ENCODE measurements around the gene GNS.

The GNS gene

GRCh38 chr12:64687816-64688215, 71.4 kb downstream of the GNS start:
- peaks cover 19% of the 10 kb centered on the region for H3K4me1 ChIP-seq (ENCODE audit: control insufficient read depth, insufficient read depth, low read length, poor library complexity, severe bottlenecking)
- WGBS, 2 experiments (ENCODE audit: insufficient coverage in 2 of 2), result 84% methylated on average over 5 of the region's 5 CpGs
- no peaks in the 10 kb centered on the region for H3K9me3 ChIP-seq (ENCODE audit: control insufficient read depth, low read length)
- peak overlapping the region; percentile 55 for H3K27ac ChIP-seq (ENCODE audit: low read depth, low read length, severe bottlenecking)
- H3K4me3 ChIP-seq (ENCODE audit: extremely low read depth, insufficient read depth, low read length, poor library complexity, severe bottlenecking), result no peak overlapping the region
- peaks cover 30% of the 10 kb centered on the region for H3K36me3 ChIP-seq (ENCODE audit: control insufficient read depth, insufficient read depth, low read length)

DNA sequence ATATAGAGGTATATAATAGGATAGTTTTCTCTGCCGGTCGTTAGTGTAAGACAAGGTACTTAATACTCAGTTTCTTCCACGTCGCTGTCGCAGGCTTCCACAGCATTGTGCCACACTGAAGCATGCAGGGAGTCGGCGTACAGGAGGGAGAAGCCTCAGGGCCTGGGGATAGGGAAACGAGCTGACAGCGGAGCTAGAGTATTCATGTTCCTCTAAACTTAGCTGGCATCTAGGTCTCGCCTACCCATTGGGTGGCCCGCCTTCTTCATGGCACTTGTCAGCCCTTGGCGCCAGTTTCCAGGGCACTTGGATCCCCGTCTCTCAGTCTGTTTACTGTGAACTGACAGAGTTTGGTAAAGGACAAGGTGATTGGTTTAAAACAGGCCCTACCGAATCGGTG, 73.6 kb downstream of the GNS start:
- peaks cover 11% of the 10 kb centered on the region for H3K4me1 ChIP-seq (ENCODE audit: control insufficient read depth, insufficient read depth, low read length, poor library complexity, severe bottlenecking)
- 93 to 97% methylated on average over 12 to 14 of the region's 15 CpGs for whole genome bisulfite sequencing, 2 experiments (ENCODE audit: insufficient coverage in 2 of 2)
- no peak overlapping the region for H3K27ac ChIP-seq (ENCODE audit: low read depth, low read length, severe bottlenecking)
- peaks cover 22% of the 10 kb centered on the region for H3K36me3 ChIP-seq (ENCODE audit: control insufficient read depth, insufficient read depth, low read length)
- no peak overlapping the region for H3K4me3 ChIP-seq (ENCODE audit: extremely low read depth, insufficient read depth, low read length, poor library complexity, severe bottlenecking)
- no peaks in the 10 kb centered on the region for H3K9me3 ChIP-seq (ENCODE audit: control insufficient read depth, low read length)

GRCh38 chr12:64685050-64685449, 74.2 kb downstream of the GNS start:
- no peaks in the 10 kb centered on the region for H3K9me3 ChIP-seq (ENCODE audit: control insufficient read depth, low read length)
- 94 to 97% methylated on average over 4 of the region's 6 CpGs for WGBS, 2 experiments (ENCODE audit: insufficient coverage in 2 of 2)
- no peak overlapping the region for H3K27ac ChIP-seq (ENCODE audit: low read depth, low read length, severe bottlenecking)
- no peak overlapping the region for H3K4me3 ChIP-seq (ENCODE audit: extremely low read depth, insufficient read depth, low read length, poor library complexity, severe bottlenecking)
- H3K36me3 ChIP-seq (ENCODE audit: control insufficient read depth, insufficient read depth, low read length), result peaks cover 22% of the 10 kb centered on the region
- H3K4me1 ChIP-seq (ENCODE audit: control insufficient read depth, insufficient read depth, low read length, poor library complexity, severe bottlenecking), result peaks cover 14% of the 10 kb centered on the region

DNA sequence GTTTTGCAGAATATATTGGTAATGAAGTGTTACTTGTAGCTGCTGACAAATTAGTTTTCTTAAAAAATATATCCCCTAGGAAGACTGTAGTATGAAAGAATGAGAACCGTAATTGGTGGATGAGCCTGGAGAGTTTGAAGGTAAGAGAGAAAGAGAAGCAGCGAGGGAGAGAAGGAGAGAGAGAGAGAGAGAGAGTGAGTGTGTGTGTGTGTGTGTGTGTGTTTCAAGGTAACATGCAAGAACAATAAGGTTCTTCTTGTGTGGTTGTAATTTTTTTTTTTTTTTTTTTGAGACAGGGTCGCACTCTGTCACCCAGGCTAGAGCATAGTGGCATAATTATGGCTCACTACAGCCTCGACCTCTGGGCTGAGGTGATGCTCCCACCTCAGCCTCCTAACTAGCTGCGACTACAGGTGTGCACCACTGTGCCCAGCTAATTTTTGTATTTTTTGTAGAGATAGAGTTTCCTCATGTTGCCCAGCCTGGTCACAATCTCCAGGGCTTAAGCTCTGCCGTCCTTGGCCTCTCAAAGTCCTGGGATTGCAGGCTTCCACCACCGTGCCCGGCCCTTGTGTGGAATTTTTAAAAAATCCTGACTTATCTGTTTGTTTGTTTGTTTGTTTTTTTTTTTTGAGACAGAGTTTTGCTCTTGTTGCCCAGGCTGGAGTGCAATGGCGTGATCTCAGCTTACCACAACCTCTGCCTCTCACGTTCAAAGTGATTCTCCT, 75.2 kb downstream of the GNS start:
- peaks cover 18% of the 10 kb centered on the region for H3K4me1 ChIP-seq (ENCODE audit: control insufficient read depth, insufficient read depth, low read length, poor library complexity, severe bottlenecking)
- H3K9me3 ChIP-seq (ENCODE audit: control insufficient read depth, low read length), result no peaks in the 10 kb centered on the region
- WGBS, 2 experiments (ENCODE audit: insufficient coverage in 2 of 2), result 95 to 97% methylated on average over 4 to 7 of the region's 10 CpGs
- peaks cover 19% of the 10 kb centered on the region for H3K36me3 ChIP-seq (ENCODE audit: control insufficient read depth, insufficient read depth, low read length)
- H3K27ac ChIP-seq (ENCODE audit: low read depth, low read length, severe bottlenecking), result no peak overlapping the region
- no peak overlapping the region for H3K4me3 ChIP-seq (ENCODE audit: extremely low read depth, insufficient read depth, low read length, poor library complexity, severe bottlenecking)

- 18 to 41% methylated on average over 5 to 6 of the region's 6 CpGs for WGBS, 2 experiments (ENCODE audit: insufficient coverage in 2 of 2)
- Histone ChIP-seq H3K27ac (ENCODE audit: low read depth, low read length, severe bottlenecking) (peak overlapping the region; percentile 84), H3K36me3 (ENCODE audit: control insufficient read depth, insufficient read depth, low read length) (peaks cover 15% of the 10 kb centered on the region), H3K4me3 (ENCODE audit: extremely low read depth, insufficient read depth, low read length, poor library complexity, severe bottlenecking) (no peak overlapping the region), H3K9me3 (ENCODE audit: control insufficient read depth, low read length) (no peaks in the 10 kb centered on the region), H3K4me1 (ENCODE audit: control insufficient read depth, insufficient read depth, low read length, poor library complexity, severe bottlenecking) (peaks cover 18% of the 10 kb centered on the region)
Observed at GRCh38 chr12:64682572-64683277, 76.5 kb downstream of the GNS start.

DNA sequence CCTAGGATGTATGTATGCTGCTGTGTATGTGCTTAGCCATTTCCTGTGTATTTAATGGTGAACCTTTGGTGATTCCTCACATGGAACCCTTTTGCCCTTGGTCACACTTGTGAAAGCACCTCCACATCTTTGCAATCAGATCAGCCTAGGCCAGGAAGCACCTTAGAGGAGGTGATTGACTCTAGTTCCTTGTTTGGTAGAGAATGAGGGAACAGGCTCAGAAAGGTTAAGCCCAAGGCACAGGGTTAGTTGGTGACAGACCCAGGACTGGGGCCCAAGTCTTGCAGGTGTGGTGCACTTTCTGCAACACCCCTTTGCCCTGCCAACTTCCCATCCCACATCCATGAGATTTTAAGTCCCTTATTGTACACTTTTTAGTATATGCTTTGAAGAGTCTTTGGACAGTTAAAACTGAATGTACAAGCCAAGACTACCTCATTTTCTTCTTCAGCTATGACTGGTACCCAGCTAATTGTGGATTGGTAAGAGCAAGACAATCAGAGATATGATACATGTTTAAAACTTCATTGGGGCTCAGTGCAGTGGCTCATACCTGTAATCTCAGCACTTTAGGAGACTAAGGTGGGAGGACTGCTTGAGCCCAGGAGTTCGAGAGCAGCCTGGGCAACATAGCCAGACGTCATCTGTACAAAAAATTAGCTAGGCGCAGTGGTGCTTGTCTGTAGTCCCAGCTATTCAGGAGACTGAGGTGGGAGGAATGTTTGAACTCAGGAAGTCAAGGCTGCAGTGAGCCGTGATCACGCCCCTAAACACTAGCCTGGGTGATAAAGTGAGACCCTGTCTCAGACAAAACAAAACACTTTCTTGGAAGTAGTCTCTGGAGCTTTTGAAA, 77.8 kb downstream of the GNS start:
- 95 to 97% methylated on average over 3 to 4 of the region's 5 CpGs for WGBS, 2 experiments (ENCODE audit: insufficient coverage in 2 of 2)
- Histone ChIP-seq H3K4me1 (ENCODE audit: control insufficient read depth, insufficient read depth, low read length, poor library complexity, severe bottlenecking) (peaks cover 18% of the 10 kb centered on the region), H3K36me3 (ENCODE audit: control insufficient read depth, insufficient read depth, low read length) (peaks cover 6% of the 10 kb centered on the region), H3K27ac (ENCODE audit: low read depth, low read length, severe bottlenecking) (no peak overlapping the region), H3K9me3 (ENCODE audit: control insufficient read depth, low read length) (no peaks in the 10 kb centered on the region), H3K4me3 (ENCODE audit: extremely low read depth, insufficient read depth, low read length, poor library complexity, severe bottlenecking) (no peak overlapping the region)

- 88% methylated on average over 3 of the region's 4 CpGs; no CpG with 5 or more reads in 1 of the 2 experiments for WGBS, 2 experiments (ENCODE audit: insufficient coverage in 2 of 2)
- Histone ChIP-seq H3K9me3 (ENCODE audit: control insufficient read depth, low read length) (no peaks in the 10 kb centered on the region), H3K4me3 (ENCODE audit: extremely low read depth, insufficient read depth, low read length, poor library complexity, severe bottlenecking) (no peak overlapping the region), H3K4me1 (ENCODE audit: control insufficient read depth, insufficient read depth, low read length, poor library complexity, severe bottlenecking) (peaks cover 25% of the 10 kb centered on the region), H3K27ac (ENCODE audit: low read depth, low read length, severe bottlenecking) (no peak overlapping the region), H3K36me3 (ENCODE audit: control insufficient read depth, insufficient read depth, low read length) (no peaks in the 10 kb centered on the region)
Observed at GRCh38 chr12:64680235-64680634, 79.0 kb downstream of the GNS start.

DNA sequence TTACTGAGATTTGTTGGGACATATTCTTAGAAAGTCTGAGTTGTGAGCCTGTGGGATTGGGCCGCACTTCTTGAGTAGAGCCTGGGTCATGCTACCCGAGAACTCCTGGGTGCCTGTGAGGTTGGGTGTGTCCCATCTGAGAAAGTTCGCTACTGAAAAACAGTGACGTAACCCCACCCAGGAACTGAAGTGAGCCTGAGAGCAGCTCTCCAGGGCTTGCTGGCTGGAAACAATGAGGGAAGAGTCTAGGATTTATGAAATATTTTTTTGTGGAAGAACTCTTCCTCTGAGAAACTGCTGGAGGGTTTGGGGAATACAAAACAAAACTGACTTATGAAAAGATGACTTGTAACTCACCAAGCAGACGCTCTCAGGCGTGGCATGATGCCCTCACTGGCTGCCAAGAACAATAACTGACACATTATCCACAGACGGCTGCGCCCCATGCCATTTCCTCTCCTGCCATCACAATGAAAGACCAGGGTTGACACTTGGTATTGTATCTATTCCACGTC, 79.7 kb downstream of the GNS start:
- Histone ChIP-seq H3K4me1 (ENCODE audit: control insufficient read depth, insufficient read depth, low read length, poor library complexity, severe bottlenecking) (peaks cover 26% of the 10 kb centered on the region), H3K27ac (ENCODE audit: low read depth, low read length, severe bottlenecking) (no peak overlapping the region), H3K36me3 (ENCODE audit: control insufficient read depth, insufficient read depth, low read length) (no peaks in the 10 kb centered on the region), H3K4me3 (ENCODE audit: extremely low read depth, insufficient read depth, low read length, poor library complexity, severe bottlenecking) (no peak overlapping the region), H3K9me3 (ENCODE audit: control insufficient read depth, low read length) (no peaks in the 10 kb centered on the region)
- WGBS, 2 experiments (ENCODE audit: insufficient coverage in 2 of 2), result 86 to 92% methylated on average over 9 of the region's 9 CpGs

DNA sequence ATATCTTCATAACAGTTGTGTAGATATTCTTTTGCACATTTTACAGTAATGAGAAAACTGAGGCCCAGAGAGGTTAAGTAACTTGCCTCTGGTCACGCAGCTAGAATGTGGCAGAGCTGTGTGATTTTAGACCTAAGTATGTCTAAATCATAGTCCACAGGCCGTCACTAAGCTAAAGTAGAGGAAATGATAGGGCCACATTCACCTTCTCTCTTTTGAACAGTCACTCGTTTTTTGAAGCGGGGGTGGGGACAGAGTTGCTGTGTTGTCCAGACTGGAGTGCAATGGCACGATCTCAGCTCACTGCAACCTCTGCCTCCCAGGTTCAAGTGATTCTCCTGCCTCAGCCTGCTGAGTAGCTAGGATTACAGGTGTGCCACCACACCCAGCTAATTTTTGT, 80.4 kb downstream of the GNS start:
- no peak overlapping the region for H3K4me3 ChIP-seq (ENCODE audit: extremely low read depth, insufficient read depth, low read length, poor library complexity, severe bottlenecking)
- WGBS, 2 experiments (ENCODE audit: insufficient coverage in 2 of 2), result 92 to 95% methylated on average over 2 to 4 of the region's 5 CpGs
- H3K9me3 ChIP-seq (ENCODE audit: control insufficient read depth, low read length), result no peaks in the 10 kb centered on the region
- H3K36me3 ChIP-seq (ENCODE audit: control insufficient read depth, insufficient read depth, low read length), result no peaks in the 10 kb centered on the region
- H3K27ac ChIP-seq (ENCODE audit: low read depth, low read length, severe bottlenecking), result no peak overlapping the region
- H3K4me1 ChIP-seq (ENCODE audit: control insufficient read depth, insufficient read depth, low read length, poor library complexity, severe bottlenecking), result peaks cover 33% of the 10 kb centered on the region

DNA sequence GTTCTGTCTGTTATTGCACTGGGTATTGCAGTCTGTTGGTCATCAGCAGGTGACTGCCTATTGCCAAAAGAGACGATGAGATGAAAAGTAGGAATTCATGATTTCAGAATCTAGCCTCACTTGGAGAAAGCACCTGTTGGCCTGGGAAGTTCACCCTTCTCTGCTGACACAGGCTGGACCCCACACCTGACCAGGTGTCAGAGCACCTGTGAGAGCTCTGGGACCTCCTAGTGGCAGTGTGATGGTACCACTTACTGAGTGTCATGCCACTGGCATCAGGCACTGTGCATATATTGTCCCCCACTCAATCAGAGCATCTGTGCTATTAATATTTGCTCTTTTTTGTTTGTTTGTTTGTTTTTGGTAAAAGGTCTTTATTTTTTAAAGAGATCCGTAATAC, 81.0 kb downstream of the GNS start:
- Histone ChIP-seq H3K27ac (ENCODE audit: low read depth, low read length, severe bottlenecking) (no peak overlapping the region), H3K4me3 (ENCODE audit: extremely low read depth, insufficient read depth, low read length, poor library complexity, severe bottlenecking) (no peak overlapping the region), H3K4me1 (ENCODE audit: control insufficient read depth, insufficient read depth, low read length, poor library complexity, severe bottlenecking) (peaks cover 38% of the 10 kb centered on the region), H3K36me3 (ENCODE audit: control insufficient read depth, insufficient read depth, low read length) (no peaks in the 10 kb centered on the region), H3K9me3 (ENCODE audit: control insufficient read depth, low read length) (no peaks in the 10 kb centered on the region)
- 100% methylated on average over 1 of the region's 2 CpGs for WGBS, 2 experiments (ENCODE audit: insufficient coverage in 2 of 2)
